OCI-LY1 (cell line): ENCODE results near the gene KCNH6.

ENCODE experiments used
- H2AFZ ChIP-seq: fragments of 200-600 bp; sonication (generic), shearing (Covaris generic); 2 replicates; pipeline ENCODE4 v1.6.0; 2014; ENCODE audit warnings: antibody characterized with exemption, mild to moderate bottlenecking, low read length
- H3F3A ChIP-seq: fragments of 200-600 bp; sonication (generic), shearing (Covaris generic); 2 replicates; pipeline ENCODE4 v1.6.0; 2014; ENCODE audit warnings: mild to moderate bottlenecking, antibody characterized with exemption, low read length, moderate library complexity; ENCODE audit not compliant: insufficient read depth
- H3K27ac ChIP-seq: fragments of 200-600 bp; sonication (generic); 2 replicates; pipeline ENCODE4 v1.5.1; 2014; ENCODE audit warnings: low read length, mixed run types, mild to moderate bottlenecking, low read depth; ENCODE audit not compliant: poor library complexity, severe bottlenecking
- H3K27me3 ChIP-seq: fragments of 200-600 bp; sonication (generic); 2 replicates; pipeline ENCODE4 v1.6.0; 2014; ENCODE audit warnings: antibody characterized with exemption, mild to moderate bottlenecking, low read length, moderate library complexity; ENCODE audit not compliant: insufficient read depth
- H3K36me3 ChIP-seq: fragments of 200-600 bp; sonication (generic); 2 replicates; pipeline ENCODE4 v1.6.1; 2014; ENCODE audit warnings: mild to moderate bottlenecking, antibody characterized with exemption, low read length, moderate library complexity, mixed read lengths; ENCODE audit not compliant: insufficient read depth
- H3K4me1 ChIP-seq: fragments of 200-600 bp; sonication (generic); 2 replicates; pipeline ENCODE4 v1.5.1; 2014; ENCODE audit warnings: mild to moderate bottlenecking, low read length, moderate library complexity; ENCODE audit not compliant: insufficient read depth, severe bottlenecking
- H3K4me2 ChIP-seq: fragments of 200-600 bp; sonication (generic), shearing (Covaris generic); 2 replicates; pipeline ENCODE4 v1.6.1; 2014; ENCODE audit warnings: low read length
- H3K4me3 ChIP-seq: fragments of 200-600 bp; sonication (generic); 2 replicates; pipeline ENCODE4 v1.5.1; 2014; ENCODE audit warnings: low read length, low read depth, mild to moderate bottlenecking, mixed read lengths; ENCODE audit not compliant: poor library complexity, severe bottlenecking
- H3K79me2 ChIP-seq: fragments of 200-600 bp; shearing (Covaris generic); 2 replicates; pipeline ENCODE4 v1.6.1; 2016; ENCODE audit warnings: mixed run types, low read length, mixed read lengths; ENCODE audit not compliant: insufficient read depth
- H3K9ac ChIP-seq: fragments of 200-600 bp; sonication (generic), shearing (Covaris generic); 2 replicates; pipeline ENCODE4 v1.6.1; 2014; ENCODE audit warnings: mild to moderate bottlenecking, low read length, mixed read lengths
- H3K9me2 ChIP-seq: fragments of 200-600 bp; sonication (generic), shearing (Covaris generic); 2 replicates; pipeline ENCODE4 v1.6.1; 2014; ENCODE audit warnings: low read depth, mild to moderate bottlenecking, low read length, mixed read lengths
- H3K9me3 ChIP-seq: fragments of 200-600 bp; shearing (Covaris generic); 2 replicates; pipeline ENCODE4 v1.6.1; 2014; ENCODE audit warnings: low read length, mixed read lengths
- H4K20me1 ChIP-seq: fragments of 200-600 bp; sonication (generic), shearing (Covaris generic); 2 replicates; pipeline ENCODE4 v1.6.0; 2016; ENCODE audit warnings: mild to moderate bottlenecking, low read length; ENCODE audit not compliant: insufficient read depth
- EZH2 ChIP-seq: fragments of 200-600 bp; sonication (generic), shearing (Covaris generic); IDR thresholded peaks from 2 replicates; pipeline ENCODE4 v1.8.0; 2017; ENCODE audit warnings: borderline replicate concordance, mixed run types, mild to moderate bottlenecking, antibody characterized with exemption, low read length, moderate library complexity, mixed read lengths
- TF ChIP-seq, protein P1 (sequence below): fragments of 200-600 bp; sonication (generic), shearing (Covaris generic); IDR thresholded peaks from 2 replicates; pipeline ENCODE4 v1.5.1; 2017; ENCODE audit warnings: mild to moderate bottlenecking, antibody characterized with exemption, low read length, moderate library complexity, mixed read lengths

Gene KCNH6

DNA sequence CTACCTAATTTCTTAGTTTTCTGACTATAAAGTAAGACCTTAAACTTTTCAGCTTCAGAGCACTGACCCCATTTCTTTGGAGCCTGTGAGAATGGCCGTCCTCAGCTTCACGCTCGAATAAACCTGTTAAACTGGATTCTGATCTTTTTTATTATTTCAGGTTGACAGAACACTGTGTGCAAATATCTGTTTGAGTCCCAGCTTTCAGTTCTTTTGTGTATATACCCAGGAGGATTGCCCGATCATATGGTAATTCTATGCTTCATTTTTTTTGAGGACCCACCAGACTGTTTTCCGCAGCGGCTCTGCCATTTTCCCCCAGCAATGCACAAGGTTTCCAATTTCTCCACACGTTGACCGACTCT lies 19.8 kb upstream of the KCNH6 start:
- H3F3A ChIP-seq, result no peaks in the 10 kb centered on the region
- no peaks in the 10 kb centered on the region for H3K9me3 ChIP-seq
- no peaks in the 10 kb centered on the region; the same call in 1 of the 2 replicates for H3K36me3 ChIP-seq
- no peak overlapping the region for H3K4me3 ChIP-seq
- no peak overlapping the region for H3K9ac ChIP-seq
- no peaks in the 10 kb centered on the region for H4K20me1 ChIP-seq
- no peak overlapping the region for H3K27ac ChIP-seq
- no peak overlapping the region for H3K4me2 ChIP-seq
- H2AFZ ChIP-seq, result no peak overlapping the region
- H3K4me1 ChIP-seq, result no peaks in the 10 kb centered on the region
- H3K27me3 ChIP-seq, result peaks cover 13% of the 10 kb centered on the region; the same call in 1 of the 2 replicates
- no peaks in the 10 kb centered on the region for H3K9me2 ChIP-seq
- TF ChIP-seq, protein P1, sequence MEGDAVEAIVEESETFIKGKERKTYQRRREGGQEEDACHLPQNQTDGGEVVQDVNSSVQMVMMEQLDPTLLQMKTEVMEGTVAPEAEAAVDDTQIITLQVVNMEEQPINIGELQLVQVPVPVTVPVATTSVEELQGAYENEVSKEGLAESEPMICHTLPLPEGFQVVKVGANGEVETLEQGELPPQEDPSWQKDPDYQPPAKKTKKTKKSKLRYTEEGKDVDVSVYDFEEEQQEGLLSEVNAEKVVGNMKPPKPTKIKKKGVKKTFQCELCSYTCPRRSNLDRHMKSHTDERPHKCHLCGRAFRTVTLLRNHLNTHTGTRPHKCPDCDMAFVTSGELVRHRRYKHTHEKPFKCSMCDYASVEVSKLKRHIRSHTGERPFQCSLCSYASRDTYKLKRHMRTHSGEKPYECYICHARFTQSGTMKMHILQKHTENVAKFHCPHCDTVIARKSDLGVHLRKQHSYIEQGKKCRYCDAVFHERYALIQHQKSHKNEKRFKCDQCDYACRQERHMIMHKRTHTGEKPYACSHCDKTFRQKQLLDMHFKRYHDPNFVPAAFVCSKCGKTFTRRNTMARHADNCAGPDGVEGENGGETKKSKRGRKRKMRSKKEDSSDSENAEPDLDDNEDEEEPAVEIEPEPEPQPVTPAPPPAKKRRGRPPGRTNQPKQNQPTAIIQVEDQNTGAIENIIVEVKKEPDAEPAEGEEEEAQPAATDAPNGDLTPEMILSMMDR, result no peak
- no peak for TF ChIP-seq EZH2
- H3K79me2 ChIP-seq, result no peaks in the 10 kb centered on the region

DNA sequence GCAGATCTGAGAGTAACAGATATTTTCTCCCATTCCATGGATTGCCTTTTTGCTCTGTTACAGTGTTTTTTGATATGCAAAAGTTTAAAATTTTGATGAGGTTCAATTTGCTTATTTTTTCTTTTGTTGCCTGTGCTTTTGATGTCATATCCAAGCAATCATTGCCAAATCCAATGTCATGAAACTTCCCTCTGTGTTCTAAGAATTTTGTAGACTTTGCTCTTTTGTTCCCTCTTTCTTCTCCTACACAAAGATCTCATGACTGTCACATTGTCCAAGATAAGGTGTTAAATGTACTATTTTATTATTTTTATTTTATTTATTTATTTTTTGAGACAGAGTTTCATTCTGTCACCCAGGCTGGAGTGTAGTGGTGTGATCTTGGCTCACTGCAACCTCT lies 18.9 kb upstream of the KCNH6 start:
- no peak overlapping the region for H3K4me3 ChIP-seq
- no peak overlapping the region for H3K9ac ChIP-seq
- no peaks in the 10 kb centered on the region for H4K20me1 ChIP-seq
- H3K4me2 ChIP-seq, result no peak overlapping the region
- H3K9me3 ChIP-seq, result no peaks in the 10 kb centered on the region
- H3F3A ChIP-seq, result no peaks in the 10 kb centered on the region
- H3K4me1 ChIP-seq, result no peaks in the 10 kb centered on the region
- TF ChIP-seq EZH2, result no peak
- TF ChIP-seq, protein P1, result no peak
- H3K27ac ChIP-seq, result no peak overlapping the region
- no peaks in the 10 kb centered on the region for H3K9me2 ChIP-seq
- no peaks in the 10 kb centered on the region for H3K79me2 ChIP-seq
- peaks cover 13% of the 10 kb centered on the region; the same call in 1 of the 2 replicates for H3K27me3 ChIP-seq
- no peaks in the 10 kb centered on the region; the same call in 1 of the 2 replicates for H3K36me3 ChIP-seq
- H2AFZ ChIP-seq, result no peak overlapping the region

DNA sequence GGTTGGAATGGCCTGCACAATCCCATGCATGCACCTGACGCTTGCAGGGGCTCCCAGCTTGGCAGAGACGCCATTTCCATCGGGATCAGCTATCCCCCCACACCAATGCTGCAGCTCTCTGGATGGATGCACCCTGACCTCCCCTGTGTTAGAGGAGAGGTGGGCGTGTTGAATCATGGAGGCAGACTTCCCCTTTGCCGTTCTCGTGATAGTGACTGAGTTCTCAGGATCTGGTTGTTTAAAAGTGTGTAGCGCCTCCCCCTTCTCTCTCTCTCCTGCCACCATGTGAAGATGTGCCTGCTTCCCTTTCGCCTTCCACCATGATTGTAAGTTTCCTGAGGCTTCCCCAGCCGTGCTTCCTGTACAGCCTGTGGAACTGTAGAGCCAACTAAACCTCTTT lies 17.8 kb upstream of the KCNH6 start:
- Histone ChIP-seq H2AFZ (no peak overlapping the region), H3K9me3 (no peaks in the 10 kb centered on the region), H3K36me3 (no peaks in the 10 kb centered on the region; the same call in 1 of the 2 replicates), H3F3A (no peaks in the 10 kb centered on the region), H3K27me3 (peaks cover 13% of the 10 kb centered on the region; the same call in 1 of the 2 replicates), H3K4me1 (no peaks in the 10 kb centered on the region), H3K9me2 (no peaks in the 10 kb centered on the region), H4K20me1 (no peaks in the 10 kb centered on the region), H3K9ac (no peak overlapping the region), H3K79me2 (no peaks in the 10 kb centered on the region), H3K4me2 (no peak overlapping the region), H3K4me3 (no peak overlapping the region), H3K27ac (no peak overlapping the region)
- TF ChIP-seq EZH2, result no peak
- TF ChIP-seq, protein P1, result no peak
